ENCODE results near the gene FBXL7. TPM values are rescaled to one million over a fixed set of nuclear protein-coding genes. Genes with fewer than 3 reads are reported as not detected.

The FBXL7 gene
- total RNA-seq, 4 donors from 2014 or later = 2.1 to 25.6 (median 6.5) TPM

GRCh38 chr5:15493501-15493900 is 6.5 kb upstream of the FBXL7 start:
- H3K4me3 ChIP-seq = no peak overlapping the region
- DNase-seq = no peak
- no peak for TF ChIP-seq CTCF (IDR thresholded peaks at IDR 0.05)
- TF ChIP-seq POLR2A (IDR thresholded peaks at IDR 0.05) = no peak
- no peaks in the 10 kb centered on the region for H3K9me3 ChIP-seq
- no peaks in the 10 kb centered on the region for H3K36me3 ChIP-seq
- H3K4me1 ChIP-seq = no peaks in the 10 kb centered on the region
- no peaks in the 10 kb centered on the region for H3K27me3 ChIP-seq
- no peak overlapping the region for H3K27ac ChIP-seq

- H3K9me3 ChIP-seq = no peaks in the 10 kb centered on the region
- no peaks in the 10 kb centered on the region for H3K4me1 ChIP-seq
- H3K36me3 ChIP-seq = no peaks in the 10 kb centered on the region
- H3K27ac ChIP-seq = no peak overlapping the region
- no peaks in the 10 kb centered on the region for H3K27me3 ChIP-seq
- TF ChIP-seq CTCF (IDR thresholded peaks at IDR 0.05) (no peak), POLR2A (IDR thresholded peaks at IDR 0.05) (no peak)
- H3K4me3 ChIP-seq = no peak overlapping the region
- no peak for DNase-seq
Measured at GRCh38 chr5:15495026-15495425, 5.0 kb upstream of the FBXL7 start.

GRCh38 chr5:15496886-15497285 is 3.1 kb upstream of the FBXL7 start:
- H3K4me1 ChIP-seq = no peaks in the 10 kb centered on the region
- no peaks in the 10 kb centered on the region for H3K9me3 ChIP-seq
- no peak overlapping the region for H3K27ac ChIP-seq
- DNase-seq = no peak
- H3K4me3 ChIP-seq = no peak overlapping the region
- no peaks in the 10 kb centered on the region for H3K27me3 ChIP-seq
- no peaks in the 10 kb centered on the region for H3K36me3 ChIP-seq
- TF ChIP-seq POLR2A (IDR thresholded peaks at IDR 0.05) (no peak), CTCF (IDR thresholded peaks at IDR 0.05) (no peak)

- H3K9me3 ChIP-seq = no peaks in the 10 kb centered on the region
- H3K36me3 ChIP-seq = no peaks in the 10 kb centered on the region
- TF ChIP-seq POLR2A (IDR thresholded peaks at IDR 0.05) (no peak), CTCF (IDR thresholded peaks at IDR 0.05) (no peak)
- peak overlapping the region; percentile 53 to 84 (median 72) for H3K27ac ChIP-seq
- no peaks in the 10 kb centered on the region for H3K4me1 ChIP-seq
- no peaks in the 10 kb centered on the region for H3K27me3 ChIP-seq
- H3K4me3 ChIP-seq = peak overlapping the region; percentile 33 to 68 (median 48)
- peak in 2 of 3 donors; percentile 49 to 53 for DNase-seq
Measured at GRCh38 chr5:15500325-15501001, 483 bp downstream of the FBXL7 start.

- Histone ChIP-seq H3K9me3 (no peaks in the 10 kb centered on the region), H3K4me1 (no peaks in the 10 kb centered on the region), H3K36me3 (no peaks in the 10 kb centered on the region), H3K4me3 (peak overlapping the region; percentile 33 to 68 (median 48)), H3K27ac (peak overlapping the region; percentile 53 to 84 (median 72)), H3K27me3 (no peaks in the 10 kb centered on the region)
- DNase-seq = peak in 1 of 3 donors; percentile 18
- TF ChIP-seq CTCF (IDR thresholded peaks at IDR 0.05) = no peak
- TF ChIP-seq POLR2A (IDR thresholded peaks at IDR 0.05) = no peak
Measured at GRCh38 chr5:15501091-15501791, 1.3 kb downstream of the FBXL7 start.
